GM18867 (cell line): ENCODE data around the gene TBPL2.
"Not testable (repeated sequence)": the region's sequence is repeated elsewhere in the genome, so short reads cannot be mapped to it uniquely, and the experiment has no call there.

Experiments
- ATAC-seq: cut with Tn5 transposase; IDR thresholded peaks from one replicate; pipeline ENCODE4 v1.9.1; 2021; ENCODE audit warnings: mild to moderate bottlenecking, moderate library complexity; ENCODE audit not compliant: unreplicated experiment

TBPL2 gene

DNA sequence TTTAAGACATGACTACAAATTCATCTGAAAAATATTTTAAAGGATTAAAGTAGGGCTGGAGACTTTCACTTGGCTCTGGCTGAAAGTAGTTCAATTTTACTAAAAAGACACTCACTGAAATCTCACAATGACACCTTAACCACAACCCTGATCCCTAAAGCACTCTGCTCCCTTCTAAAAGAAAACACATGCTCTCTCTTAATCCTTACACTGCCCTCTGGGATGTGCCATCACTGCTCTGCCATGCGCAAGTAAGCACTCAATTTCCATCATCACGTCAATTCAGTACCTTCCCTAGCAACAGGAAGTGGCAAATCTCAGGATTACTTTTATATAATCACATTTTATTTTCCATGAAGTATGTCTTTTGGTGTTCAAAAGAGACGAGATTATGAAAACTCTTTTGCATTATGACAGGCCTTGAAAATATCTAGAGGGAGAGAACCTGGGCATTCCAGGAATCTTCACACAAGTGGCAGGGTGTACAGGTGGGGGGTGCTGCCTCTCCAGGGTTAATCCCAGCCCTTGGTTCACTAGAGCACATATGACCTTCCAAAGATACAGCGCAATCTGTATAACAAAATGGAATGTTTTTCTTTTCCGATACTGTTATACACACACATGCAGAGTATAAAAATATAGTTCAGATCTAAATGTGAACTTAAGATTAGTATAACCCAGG lies 36.1 kb downstream of the TBPL2 start:
- ATAC-seq, result no peak

- no peak for ATAC-seq
Observed at GRCh38 chr14:55401751-55402150, 38.7 kb downstream of the TBPL2 start.

DNA sequence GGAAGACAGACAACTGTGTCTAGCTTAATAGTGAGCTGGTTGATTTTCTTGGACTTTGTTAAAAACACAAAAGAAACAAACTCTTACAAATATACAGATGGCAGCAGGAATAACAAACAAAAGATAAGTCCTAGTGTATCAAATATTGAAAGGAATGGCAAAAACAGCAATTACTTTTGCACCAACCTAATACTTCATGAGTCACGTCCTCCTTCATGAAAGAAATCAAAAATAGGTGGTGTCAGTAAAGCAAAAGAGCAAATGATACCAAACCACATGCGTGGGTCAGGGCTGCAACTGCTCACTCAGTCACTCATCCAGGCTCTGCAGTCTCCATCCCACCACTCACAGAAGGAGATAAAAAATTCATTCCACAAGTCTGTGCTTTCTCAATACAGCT lies 40.6 kb downstream of the TBPL2 start:
- ATAC-seq, result no peak

DNA sequence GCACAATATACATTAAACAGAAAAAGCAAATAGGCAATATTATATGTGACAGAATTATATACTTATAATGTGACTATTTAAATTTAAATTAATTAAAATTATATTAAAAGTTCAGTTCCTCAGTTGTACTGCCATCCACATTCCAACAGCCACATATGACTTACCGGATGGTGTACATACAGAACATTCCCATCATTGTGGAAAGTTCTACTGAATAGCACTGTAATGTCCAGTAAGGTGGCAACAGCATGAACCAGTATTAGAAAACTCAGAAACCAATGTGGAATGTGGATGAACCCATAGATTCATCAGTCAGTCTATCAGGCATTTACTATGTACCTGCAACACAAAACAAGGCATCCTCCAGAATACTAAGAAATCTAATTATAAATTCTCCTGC lies 41.2 kb downstream of the TBPL2 start:
- no peak for ATAC-seq

- no peak for ATAC-seq
Observed at GRCh38 chr14:55398679-55399078, 41.7 kb downstream of the TBPL2 start.

GRCh38 chr14:55389330-55389729 lies 51.1 kb downstream of the TBPL2 start:
- no peak for ATAC-seq

GRCh38 chr14:55388160-55388559 lies 52.3 kb downstream of the TBPL2 start:
- ATAC-seq, result no peak

DNA sequence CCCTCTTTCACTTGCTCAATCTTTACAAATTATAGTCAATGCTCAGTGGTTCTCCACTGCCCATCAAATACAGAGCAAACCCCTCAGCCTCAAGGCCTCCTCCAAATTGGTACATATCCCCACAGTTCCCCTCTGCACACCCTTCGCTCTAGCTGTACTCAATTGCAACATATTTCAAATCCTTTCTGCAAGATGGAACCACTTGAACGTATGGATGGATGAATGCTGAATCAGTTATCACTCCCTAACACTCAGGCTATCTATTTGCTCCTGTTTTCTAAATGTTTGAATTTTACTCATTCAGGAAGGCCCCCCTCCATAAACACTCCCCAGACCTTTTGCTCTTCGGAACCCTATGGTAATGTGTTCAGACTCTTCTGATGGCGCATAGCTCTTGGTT lies 53.3 kb downstream of the TBPL2 start:
- no peak for ATAC-seq

- no peak for ATAC-seq
Observed at GRCh38 chr14:55386037-55386808, 54.2 kb downstream of the TBPL2 start.

- ATAC-seq, result no peak
Observed at GRCh38 chr14:55384536-55384935, 55.9 kb downstream of the TBPL2 start.

DNA sequence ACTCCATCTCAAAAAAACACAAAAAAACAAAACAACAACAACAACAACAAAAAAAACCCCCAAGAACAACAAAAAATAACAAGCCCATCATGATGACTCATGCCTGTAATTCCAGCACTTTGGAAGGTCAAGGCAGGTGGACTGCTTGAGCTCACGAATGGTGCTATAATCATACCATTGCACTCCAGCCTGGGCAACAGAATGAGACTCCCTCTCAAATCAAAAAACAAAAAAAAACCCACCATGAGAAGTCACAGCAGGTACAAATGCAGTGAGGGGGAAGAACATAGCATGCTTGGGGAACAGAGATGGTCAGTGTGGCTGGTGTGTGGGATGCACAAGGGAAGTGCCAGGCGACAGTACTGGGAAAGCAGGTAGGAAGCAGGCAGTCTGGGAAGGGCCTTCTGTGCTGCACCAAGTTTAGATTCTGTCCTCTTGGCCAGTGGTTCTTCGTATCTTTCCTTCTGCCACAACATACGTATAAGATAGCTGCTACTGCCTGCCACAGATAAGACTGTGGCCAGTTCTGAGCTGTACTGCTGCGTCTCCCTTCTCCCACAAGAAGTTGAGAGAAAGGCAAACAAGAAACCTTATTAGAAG lies 56.8 kb downstream of the TBPL2 start:
- no peak for ATAC-seq

GRCh38 chr14:55383056-55383466 lies 57.4 kb downstream of the TBPL2 start:
- ATAC-seq, result not testable (repeated sequence)

GRCh38 chr14:55382483-55382882 lies 57.9 kb downstream of the TBPL2 start:
- no peak for ATAC-seq

DNA sequence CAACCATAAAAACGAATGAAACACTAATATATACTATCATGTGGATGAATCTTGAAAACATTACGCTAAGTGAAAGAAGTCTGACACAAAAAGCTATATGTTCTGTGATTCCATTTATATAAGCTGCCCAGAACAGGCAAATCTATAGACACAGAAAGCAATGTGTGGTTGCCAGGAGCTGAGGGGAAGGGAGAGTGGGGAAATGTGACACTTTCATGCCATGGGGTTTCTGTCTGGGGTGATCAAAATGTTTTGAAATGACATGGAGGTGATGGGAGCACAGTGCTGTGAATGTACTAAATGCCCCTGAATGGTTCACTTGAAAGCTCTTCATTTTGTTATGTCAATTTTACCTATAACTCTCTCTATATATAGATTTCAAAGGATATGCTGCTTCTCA lies 58.9 kb downstream of the TBPL2 start:
- ATAC-seq, result no peak

GRCh38 chr14:55381040-55381439 lies 59.4 kb downstream of the TBPL2 start:
- ATAC-seq, result no peak

DNA sequence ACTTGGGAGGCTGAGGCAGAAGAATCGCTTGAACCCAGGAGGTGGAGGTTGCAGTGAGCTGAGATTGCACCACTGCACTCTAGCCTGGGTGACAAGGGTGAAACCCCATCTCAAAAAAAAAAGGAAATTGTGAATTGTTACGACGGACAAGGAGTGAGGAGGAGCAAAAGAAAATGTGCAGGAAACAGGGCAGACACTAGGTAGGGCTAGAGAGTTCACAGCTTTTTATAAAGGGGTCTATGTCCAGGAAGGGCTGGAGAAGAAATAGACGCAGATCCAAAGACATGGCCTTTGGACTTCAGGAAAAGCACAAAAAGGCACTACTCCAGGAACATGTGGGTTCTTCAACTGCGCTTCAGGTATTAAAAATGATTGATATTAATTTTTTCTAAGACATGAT lies 63.2 kb downstream of the TBPL2 start:
- no peak for ATAC-seq

- no peak for ATAC-seq
Observed at GRCh38 chr14:55374771-55375170, 65.6 kb downstream of the TBPL2 start.

GRCh38 chr14:55373784-55374705 lies 66.4 kb downstream of the TBPL2 start:
- no peak for ATAC-seq

- ATAC-seq, result no peak
Observed at GRCh38 chr14:55372825-55373224, 67.6 kb downstream of the TBPL2 start.

- ATAC-seq, result no peak
Observed at GRCh38 chr14:55372423-55372822, 68.0 kb downstream of the TBPL2 start.

- ATAC-seq, result no peak
Observed at GRCh38 chr14:55370883-55371455, 69.4 kb downstream of the TBPL2 start.
